Raji (cell line): ENCODE data around the gene HPD.

ENCODE experiments used
- POLR2A ChIP-seq: IDR thresholded peaks from 2 replicates; pipeline ENCODE4 v1.6.1; 2011; ENCODE audit warnings: low read depth, low read length, control low read depth; ENCODE audit not compliant: insufficient read depth

The HPD gene

GRCh38 chr12:121858662-121859572, at the start of gene HPD:
Gene HPD, minus strand, starts transcription at chr12:121858859. Its CDS starts 36 bp downstream, at chr12:121858823.
- no peak for TF ChIP-seq POLR2A

GRCh38 chr12:121905746-121906145, 47.1 kb upstream of the HPD start:
- no peak for TF ChIP-seq POLR2A

- no peak for TF ChIP-seq POLR2A
These were observed 44.5 kb upstream of the HPD start for GRCh38 chr12:121903202-121903601.

- TF ChIP-seq POLR2A = no peak
These were observed 40.9 kb upstream of the HPD start for GRCh38 chr12:121899590-121899989.

GRCh38 chr12:121898287-121898686, 39.6 kb upstream of the HPD start:
- TF ChIP-seq POLR2A = no peak

- TF ChIP-seq POLR2A = no peak
These were observed 36.0 kb upstream of the HPD start for GRCh38 chr12:121894633-121895032.

GRCh38 chr12:121893961-121894460, 35.4 kb upstream of the HPD start:
- no peak for TF ChIP-seq POLR2A

- no peak for TF ChIP-seq POLR2A
These were observed 34.3 kb upstream of the HPD start for GRCh38 chr12:121892673-121893561.

- no peak for TF ChIP-seq POLR2A
These were observed 30.6 kb upstream of the HPD start for GRCh38 chr12:121889274-121889624.

- peak; percentile 96 for TF ChIP-seq POLR2A
These were observed 30.0 kb upstream of the HPD start, which contains the start of gene PSMD9 for GRCh38 chr12:121888478-121889273. Gene PSMD9, plus strand, starts transcription at chr12:121888790. Its CDS starts 67 bp downstream, at chr12:121888857.

- no peak for TF ChIP-seq POLR2A
These were observed 29.4 kb upstream of the HPD start for GRCh38 chr12:121888083-121888477.

- no peak for TF ChIP-seq POLR2A
These were observed 24.6 kb upstream of the HPD start for GRCh38 chr12:121883315-121883660.

GRCh38 chr12:121875582-121875981, 16.9 kb upstream of the HPD start:
- TF ChIP-seq POLR2A = no peak

- TF ChIP-seq POLR2A = no peak
These were observed 15.4 kb upstream of the HPD start for GRCh38 chr12:121874071-121874470.

- no peak for TF ChIP-seq POLR2A
These were observed 14.5 kb upstream of the HPD start for GRCh38 chr12:121873216-121873569.
